ENCODE data around the gene C2CD2.

DNA sequence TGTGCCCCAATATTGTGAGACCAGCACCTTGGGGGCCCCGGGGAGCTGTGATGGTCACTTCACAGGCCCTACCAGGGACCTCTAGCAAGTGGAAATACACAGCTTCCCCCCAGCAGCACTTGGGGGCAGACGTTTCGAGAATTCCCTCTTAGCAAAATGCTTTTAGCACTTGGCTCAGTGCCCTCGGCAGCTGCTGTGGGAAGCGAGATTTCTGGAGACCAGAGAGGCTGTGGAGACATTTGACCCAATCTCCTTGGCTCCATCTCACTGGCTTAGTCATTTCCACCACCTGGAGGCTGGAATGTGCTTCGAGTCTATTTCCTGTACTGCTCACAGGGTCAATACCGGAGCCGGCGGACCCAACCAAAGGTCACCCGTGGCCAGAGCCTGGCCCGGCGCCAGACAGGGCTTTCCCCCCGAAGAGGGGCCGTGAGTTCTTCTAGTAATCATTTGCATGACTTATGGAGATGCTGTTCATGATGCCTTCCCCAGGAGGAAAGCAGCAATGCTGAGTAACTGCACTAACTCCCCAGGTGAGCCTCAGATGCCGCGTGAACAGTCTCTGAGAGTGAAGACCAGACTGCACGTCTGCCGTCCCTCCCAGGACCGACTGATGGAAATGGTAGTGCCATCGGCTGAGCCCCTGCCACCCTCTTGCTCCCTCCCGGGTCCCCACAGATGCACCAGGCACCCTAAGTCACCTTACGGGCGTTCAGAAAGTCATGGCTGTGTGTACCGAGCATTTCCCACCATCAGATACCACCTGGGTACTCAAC, 4.4 kb upstream of the C2CD2 start:
- TF ChIP-seq, protein P1, sequence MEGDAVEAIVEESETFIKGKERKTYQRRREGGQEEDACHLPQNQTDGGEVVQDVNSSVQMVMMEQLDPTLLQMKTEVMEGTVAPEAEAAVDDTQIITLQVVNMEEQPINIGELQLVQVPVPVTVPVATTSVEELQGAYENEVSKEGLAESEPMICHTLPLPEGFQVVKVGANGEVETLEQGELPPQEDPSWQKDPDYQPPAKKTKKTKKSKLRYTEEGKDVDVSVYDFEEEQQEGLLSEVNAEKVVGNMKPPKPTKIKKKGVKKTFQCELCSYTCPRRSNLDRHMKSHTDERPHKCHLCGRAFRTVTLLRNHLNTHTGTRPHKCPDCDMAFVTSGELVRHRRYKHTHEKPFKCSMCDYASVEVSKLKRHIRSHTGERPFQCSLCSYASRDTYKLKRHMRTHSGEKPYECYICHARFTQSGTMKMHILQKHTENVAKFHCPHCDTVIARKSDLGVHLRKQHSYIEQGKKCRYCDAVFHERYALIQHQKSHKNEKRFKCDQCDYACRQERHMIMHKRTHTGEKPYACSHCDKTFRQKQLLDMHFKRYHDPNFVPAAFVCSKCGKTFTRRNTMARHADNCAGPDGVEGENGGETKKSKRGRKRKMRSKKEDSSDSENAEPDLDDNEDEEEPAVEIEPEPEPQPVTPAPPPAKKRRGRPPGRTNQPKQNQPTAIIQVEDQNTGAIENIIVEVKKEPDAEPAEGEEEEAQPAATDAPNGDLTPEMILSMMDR (IDR thresholded peaks at IDR 0.05), result peak in 4 of 6 experiments; percentile 11 to 44 (median 30)
- TF ChIP-seq EP300 (IDR thresholded peaks at IDR 0.05) (no peak), POLR2A (IDR thresholded peaks at IDR 0.05) (no peak)
